Neural cell (in vitro differentiated cells): ENCODE data around the gene KYNU. TPM values are rescaled to one million over a fixed set of nuclear protein-coding genes. Genes with fewer than 3 reads are reported as not detected.

Experiments
- H2AFZ ChIP-seq: fragments of 200-600, 300-800 bp; sonication (generic), shearing (Covaris generic); 2 replicates; pipeline ENCODE4 v1.6.0; 2014; ENCODE audit warnings: low read depth, mild to moderate bottlenecking, antibody characterized with exemption, low read length, moderate library complexity
- H3F3A ChIP-seq: fragments of 200-600 bp; shearing (Covaris generic); 2 replicates; pipeline ENCODE4 v1.6.1; 2016; ENCODE audit warnings: mild to moderate bottlenecking, moderate library complexity, mixed read lengths, antibody characterized with exemption, low read length; ENCODE audit not compliant: insufficient read depth, poor library complexity, severe bottlenecking
- H3K27ac ChIP-seq: fragments of 200-600, 300-800 bp; sonication (generic), shearing (Covaris generic); 2 replicates; pipeline ENCODE4 v1.5.1; 2014; ENCODE audit warnings: mild to moderate bottlenecking, low read length, moderate library complexity
- H3K27me3 ChIP-seq: fragments of 300-800, 200-600 bp; sonication (generic), shearing (Covaris generic); 2 replicates; pipeline ENCODE4 v1.6.0; 2014; ENCODE audit warnings: mild to moderate bottlenecking, low read depth, low read length, moderate library complexity; ENCODE audit not compliant: insufficient read depth
- H3K36me3 ChIP-seq: fragments of 300-800, 200-600 bp; sonication (generic), shearing (Covaris generic); 2 replicates; pipeline ENCODE4 v1.5.1; 2014; ENCODE audit warnings: mild to moderate bottlenecking, antibody characterized with exemption, low read length, moderate library complexity; ENCODE audit not compliant: insufficient read depth
- H3K4me2 ChIP-seq: fragments of 300-800, 200-600 bp; sonication (generic), shearing (Covaris generic); 2 replicates; pipeline ENCODE4 v1.6.0; 2014; ENCODE audit warnings: mild to moderate bottlenecking, low read length
- H3K4me3 ChIP-seq: fragments of 300-800, 200-600 bp; sonication (generic), shearing (Covaris generic); 2 replicates; pipeline ENCODE4 v1.5.1; 2014; ENCODE audit warnings: mild to moderate bottlenecking, low read length, moderate library complexity
- H3K79me2 ChIP-seq: fragments of 200-600 bp; shearing (Covaris generic); replicated peaks from 2 replicates; pipeline ENCODE4 v1.6.0; 2014; ENCODE audit warnings: mild to moderate bottlenecking, low read length, moderate library complexity; ENCODE audit not compliant: insufficient read depth
- H3K9ac ChIP-seq: fragments of 300-800, 200-600 bp; sonication (generic), shearing (Covaris generic); 2 replicates; pipeline ENCODE4 v1.6.1; 2016; ENCODE audit warnings: mild to moderate bottlenecking, low read length, mixed read lengths
- H3K9me2 ChIP-seq: fragments of 200-600 bp; shearing (Covaris generic); 2 replicates; pipeline ENCODE4 v1.6.1; 2016; ENCODE audit warnings: mild to moderate bottlenecking, low read length, mixed read lengths; ENCODE audit not compliant: insufficient read depth
- H3K9me3 ChIP-seq: fragments of 200-600, 300-800 bp; sonication (generic), shearing (Covaris generic); 2 replicates; pipeline ENCODE4 v1.6.1; 2016; ENCODE audit warnings: mild to moderate bottlenecking, mixed run types, low read length, moderate library complexity, mixed read lengths
- H4K20me1 ChIP-seq: fragments of 200-600 bp; shearing (Covaris generic); 2 replicates; pipeline ENCODE4 v1.6.1; 2016; ENCODE audit warnings: mild to moderate bottlenecking, mixed run types; ENCODE audit not compliant: insufficient read depth
- EP300 ChIP-seq: fragments of 450-650 bp; conservative IDR thresholded peaks from 2 replicates; pipeline ENCODE4 v1.6.1; 2014; ENCODE audit warnings: antibody characterized with exemption, mild to moderate bottlenecking, moderate library complexity; ENCODE audit not compliant: poor library complexity, severe bottlenecking
- EZH2 ChIP-seq: fragments of 200-600, 300-800 bp; shearing (Covaris generic), sonication (generic); IDR thresholded peaks from 2 replicates; pipeline ENCODE4 v1.6.1; 2014; ENCODE audit warnings: antibody characterized with exemption, low read length, borderline replicate concordance, mild to moderate bottlenecking; ENCODE audit not compliant: insufficient read depth, poor library complexity, severe bottlenecking
- MXI1 ChIP-seq: fragments of 450-650 bp; conservative IDR thresholded peaks from 2 replicates; pipeline ENCODE4 v1.6.1; 2014; ENCODE audit warnings: antibody characterized with exemption, mild to moderate bottlenecking; ENCODE audit not compliant: poor library complexity, severe bottlenecking
- POLR2AphosphoS5 ChIP-seq: IDR thresholded peaks from 2 replicates; pipeline ENCODE4 v1.6.1; 2012
- RAD21 ChIP-seq: fragments of 450-650 bp; conservative IDR thresholded peaks from 2 replicates; pipeline ENCODE4 v1.6.1; 2014; ENCODE audit warnings: antibody characterized with exemption, mild to moderate bottlenecking, moderate library complexity
- SMC3 ChIP-seq: fragments of 450-650 bp; conservative IDR thresholded peaks from 2 replicates; pipeline ENCODE4 v1.6.1; 2014; ENCODE audit warnings: antibody characterized with exemption, mild to moderate bottlenecking, moderate library complexity; ENCODE audit not compliant: poor library complexity
- TAF1 ChIP-seq: IDR thresholded peaks from 2 replicates; pipeline ENCODE4 v1.6.1; 2012; ENCODE audit warnings: low read depth
- polyA plus RNA-seq: library from polyadenylated mRNA; depleted of rRNA; stranded (reverse); fragments of >200 nt; gene quantifications from 2 replicates; pipeline ENCODE4 v1.2.3, GENCODE V29; 2014
- TF ChIP-seq, protein P1 (sequence below): fragments of 450-650 bp; IDR thresholded peaks from 2 replicates; pipeline ENCODE4 v1.5.1; 2014; ENCODE audit warnings: antibody characterized with exemption, mild to moderate bottlenecking, moderate library complexity; ENCODE audit not compliant: poor library complexity, severe bottlenecking
- TF ChIP-seq, protein P2 (sequence below): IDR thresholded peaks from 2 replicates; pipeline ENCODE4 v1.6.1; 2012; ENCODE audit warnings: borderline replicate concordance

The KYNU gene
- polyA plus RNA-seq, 1 donor from 2014 or later = 0.25 TPM

DNA sequence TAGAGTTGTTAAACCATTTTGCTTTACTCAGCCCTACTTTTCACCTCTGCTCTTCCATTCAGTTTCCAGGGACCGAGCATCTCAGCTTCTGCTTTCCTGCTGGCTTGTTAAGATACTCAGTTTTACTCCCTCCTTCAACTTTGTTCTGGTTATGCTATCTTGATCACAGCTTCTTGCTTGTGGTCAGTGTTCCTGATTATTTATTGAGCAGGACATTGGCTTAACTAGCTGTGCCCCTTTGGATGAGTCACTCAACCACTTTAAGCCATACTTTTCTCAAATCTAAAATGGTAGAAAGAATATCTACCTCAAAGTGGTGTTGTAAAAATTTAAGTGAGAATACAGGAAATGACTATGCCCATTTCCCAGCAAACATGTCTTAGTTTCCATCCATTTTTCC is 124.0 kb downstream of the KYNU start:
- no peaks in the 10 kb centered on the region for H4K20me1 ChIP-seq
- TF ChIP-seq EP300 = no peak
- TF ChIP-seq SMC3 = no peak
- no peak for TF ChIP-seq EZH2
- no peak for TF ChIP-seq RAD21
- TF ChIP-seq MXI1 = no peak
- TF ChIP-seq, protein P1, sequence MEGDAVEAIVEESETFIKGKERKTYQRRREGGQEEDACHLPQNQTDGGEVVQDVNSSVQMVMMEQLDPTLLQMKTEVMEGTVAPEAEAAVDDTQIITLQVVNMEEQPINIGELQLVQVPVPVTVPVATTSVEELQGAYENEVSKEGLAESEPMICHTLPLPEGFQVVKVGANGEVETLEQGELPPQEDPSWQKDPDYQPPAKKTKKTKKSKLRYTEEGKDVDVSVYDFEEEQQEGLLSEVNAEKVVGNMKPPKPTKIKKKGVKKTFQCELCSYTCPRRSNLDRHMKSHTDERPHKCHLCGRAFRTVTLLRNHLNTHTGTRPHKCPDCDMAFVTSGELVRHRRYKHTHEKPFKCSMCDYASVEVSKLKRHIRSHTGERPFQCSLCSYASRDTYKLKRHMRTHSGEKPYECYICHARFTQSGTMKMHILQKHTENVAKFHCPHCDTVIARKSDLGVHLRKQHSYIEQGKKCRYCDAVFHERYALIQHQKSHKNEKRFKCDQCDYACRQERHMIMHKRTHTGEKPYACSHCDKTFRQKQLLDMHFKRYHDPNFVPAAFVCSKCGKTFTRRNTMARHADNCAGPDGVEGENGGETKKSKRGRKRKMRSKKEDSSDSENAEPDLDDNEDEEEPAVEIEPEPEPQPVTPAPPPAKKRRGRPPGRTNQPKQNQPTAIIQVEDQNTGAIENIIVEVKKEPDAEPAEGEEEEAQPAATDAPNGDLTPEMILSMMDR = no peak
- no peak for TF ChIP-seq TAF1
- TF ChIP-seq POLR2AphosphoS5 = no peak
- TF ChIP-seq, protein P2, sequence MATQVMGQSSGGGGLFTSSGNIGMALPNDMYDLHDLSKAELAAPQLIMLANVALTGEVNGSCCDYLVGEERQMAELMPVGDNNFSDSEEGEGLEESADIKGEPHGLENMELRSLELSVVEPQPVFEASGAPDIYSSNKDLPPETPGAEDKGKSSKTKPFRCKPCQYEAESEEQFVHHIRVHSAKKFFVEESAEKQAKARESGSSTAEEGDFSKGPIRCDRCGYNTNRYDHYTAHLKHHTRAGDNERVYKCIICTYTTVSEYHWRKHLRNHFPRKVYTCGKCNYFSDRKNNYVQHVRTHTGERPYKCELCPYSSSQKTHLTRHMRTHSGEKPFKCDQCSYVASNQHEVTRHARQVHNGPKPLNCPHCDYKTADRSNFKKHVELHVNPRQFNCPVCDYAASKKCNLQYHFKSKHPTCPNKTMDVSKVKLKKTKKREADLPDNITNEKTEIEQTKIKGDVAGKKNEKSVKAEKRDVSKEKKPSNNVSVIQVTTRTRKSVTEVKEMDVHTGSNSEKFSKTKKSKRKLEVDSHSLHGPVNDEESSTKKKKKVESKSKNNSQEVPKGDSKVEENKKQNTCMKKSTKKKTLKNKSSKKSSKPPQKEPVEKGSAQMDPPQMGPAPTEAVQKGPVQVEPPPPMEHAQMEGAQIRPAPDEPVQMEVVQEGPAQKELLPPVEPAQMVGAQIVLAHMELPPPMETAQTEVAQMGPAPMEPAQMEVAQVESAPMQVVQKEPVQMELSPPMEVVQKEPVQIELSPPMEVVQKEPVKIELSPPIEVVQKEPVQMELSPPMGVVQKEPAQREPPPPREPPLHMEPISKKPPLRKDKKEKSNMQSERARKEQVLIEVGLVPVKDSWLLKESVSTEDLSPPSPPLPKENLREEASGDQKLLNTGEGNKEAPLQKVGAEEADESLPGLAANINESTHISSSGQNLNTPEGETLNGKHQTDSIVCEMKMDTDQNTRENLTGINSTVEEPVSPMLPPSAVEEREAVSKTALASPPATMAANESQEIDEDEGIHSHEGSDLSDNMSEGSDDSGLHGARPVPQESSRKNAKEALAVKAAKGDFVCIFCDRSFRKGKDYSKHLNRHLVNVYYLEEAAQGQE = no peak

DNA sequence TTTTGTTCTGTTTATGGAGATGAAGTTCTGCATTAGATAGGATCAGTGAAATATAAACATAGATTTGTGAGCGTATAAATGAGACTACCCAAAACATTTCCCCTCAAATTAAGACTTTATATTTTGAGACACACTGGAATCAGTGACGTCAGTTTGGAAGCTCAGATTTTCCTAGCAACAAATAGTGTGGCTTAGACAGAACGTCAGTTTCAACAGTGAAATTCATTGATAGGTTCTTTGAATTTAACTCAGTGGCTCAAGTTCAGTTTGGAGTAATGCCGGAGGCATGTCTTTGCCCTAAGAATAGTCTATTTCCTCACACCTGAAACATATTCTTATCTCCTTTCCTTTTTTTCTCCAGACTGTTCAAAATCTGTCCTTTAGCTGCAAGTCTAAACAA is 138.2 kb downstream of the KYNU start:
- Histone ChIP-seq H3K4me3 (no peak overlapping the region), H4K20me1 (no peaks in the 10 kb centered on the region), H3K4me2 (no peak overlapping the region), H3K79me2 (no peaks in the 10 kb centered on the region), H3K27ac (no peak overlapping the region), H3K36me3 (no peaks in the 10 kb centered on the region), H3K9ac (no peak overlapping the region), H3K9me2 (no peaks in the 10 kb centered on the region), H3K9me3 (no peaks in the 10 kb centered on the region), H2AFZ (no peak overlapping the region), H3K27me3 (no peaks in the 10 kb centered on the region), H3F3A (no peaks in the 10 kb centered on the region)
- TF ChIP-seq, protein P2 = no peak
- no peak for TF ChIP-seq RAD21
- no peak for TF ChIP-seq EP300
- no peak for TF ChIP-seq MXI1
- TF ChIP-seq, protein P1 = no peak

More for the DNA sequence above, 124.0 kb downstream of the KYNU start:
- Histone ChIP-seq H3K27me3 (no peaks in the 10 kb centered on the region), H3K36me3 (no peaks in the 10 kb centered on the region), H2AFZ (no peak overlapping the region), H3F3A (no peaks in the 10 kb centered on the region), H3K79me2 (no peaks in the 10 kb centered on the region), H3K4me3 (no peak overlapping the region), H3K9me2 (no peaks in the 10 kb centered on the region), H3K9ac (no peak overlapping the region), H3K4me2 (no peak overlapping the region), H3K9me3 (no peaks in the 10 kb centered on the region), H3K27ac (no peak overlapping the region)
